H1 (cell line): ENCODE data around the gene SH3PXD2B. TPM values are rescaled to one million over a fixed set of nuclear protein-coding genes. Genes with fewer than 3 reads are reported as not detected.

Source experiments
- FOSL1 ChIP-seq: IDR thresholded peaks from 2 replicates; pipeline ENCODE4 v1.6.1; 2011; ENCODE audit warnings: mild to moderate bottlenecking, low read depth, low read length, moderate library complexity; ENCODE audit not compliant: insufficient read depth
- KDM5A ChIP-seq: fragments of 200-600 bp; IDR thresholded peaks from 2 replicates; pipeline ENCODE4 v1.7.1; 2012; ENCODE audit warnings: mild to moderate bottlenecking, low read length, inconsistent platforms, mixed read lengths
- PHF8 ChIP-seq: fragments of 200-600 bp; sonication (generic); conservative IDR thresholded peaks from 2 replicates; pipeline ENCODE4 v1.7.1; 2012; ENCODE audit warnings: low read depth, mild to moderate bottlenecking, inconsistent platforms, low read length, moderate library complexity
- polyA plus RNA-seq, 7 experiments: library from polyadenylated mRNA; depleted of rRNA in 3 of 7; stranded (reverse) in 5 of 7; unstranded in 2 of 7; fragments of >200 nt in 5 of 7; fragments of 200-250 nt in 2 of 7; gene quantifications; 1 replicate in 5 of 7; 2 replicates in 1 of 7; 4 replicates in 1 of 7; pipeline versions ENCODE4 v1.2.1 to v1.2.3, GENCODE V29; 2011 to 2013; ENCODE audit warnings: missing spikeins in 2 of 7, mixed read lengths in 2 of 7
- total RNA-seq: library from RNA; stranded (reverse); fragmentation: NEBNext Ultra II Directional; extraction: Animal tissue kit (Norgen Biotek cat#: 25700); gene quantifications from 2 replicates; pipeline ENCODE4 v1.2.1, GENCODE V29; 2021

SH3PXD2B gene
- total and polyA plus RNA-seq, 2 of the 8 experiments (the other 6 are each of a cell fraction or from before 2014, with no cell fraction given), result 32.9 to 72.9 TPM

DNA sequence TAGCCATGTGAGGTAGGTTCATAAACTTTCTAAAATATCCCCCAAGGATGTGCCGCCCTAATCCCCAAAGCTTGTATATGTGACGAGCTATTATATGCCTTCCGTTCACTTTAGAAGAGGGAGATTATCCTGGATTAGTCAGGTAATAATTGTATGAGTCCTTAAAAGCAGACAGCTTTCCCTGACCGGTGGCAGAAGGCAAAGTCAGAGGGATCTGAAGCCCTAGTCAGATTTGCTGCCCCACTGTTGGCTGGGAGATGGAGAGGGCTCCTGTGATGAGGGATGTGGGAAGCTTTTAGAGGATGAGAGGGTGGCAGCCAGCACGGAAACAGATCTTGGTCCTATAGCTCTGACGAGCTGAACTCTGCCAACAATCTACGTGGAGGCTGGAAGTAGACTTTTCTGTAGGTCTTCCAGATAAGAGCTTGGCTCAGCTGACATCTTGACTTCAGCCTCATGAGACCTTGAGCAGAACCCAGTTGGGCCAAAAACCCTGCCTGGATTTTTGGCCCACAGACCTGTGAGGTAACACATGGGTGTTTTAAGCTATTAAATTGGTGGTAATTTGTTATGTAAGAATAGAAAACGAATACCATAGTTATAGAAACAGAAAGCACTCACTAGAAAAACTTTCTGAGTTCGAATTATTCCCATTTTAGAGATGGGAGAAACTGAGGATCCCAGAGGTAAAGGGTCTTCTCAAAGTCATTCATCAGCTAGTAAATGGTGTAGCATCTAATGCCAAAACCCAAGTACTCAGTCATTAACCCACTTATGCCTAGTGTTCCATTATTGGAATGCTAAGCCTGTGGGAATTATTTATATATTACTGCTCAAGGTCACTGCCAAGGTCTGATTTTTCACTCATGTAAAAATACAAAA, 48.9 kb downstream of the SH3PXD2B start (continued):
- TF ChIP-seq FOSL1 (no peak), KDM5A (no peak), PHF8 (no peak)
